ENCODE measurements around the gene COL6A1.
"Not testable (repeated sequence)": the region's sequence is repeated elsewhere in the genome, so short reads cannot be mapped to it uniquely, and the experiment has no call there.

COL6A1 gene

DNA sequence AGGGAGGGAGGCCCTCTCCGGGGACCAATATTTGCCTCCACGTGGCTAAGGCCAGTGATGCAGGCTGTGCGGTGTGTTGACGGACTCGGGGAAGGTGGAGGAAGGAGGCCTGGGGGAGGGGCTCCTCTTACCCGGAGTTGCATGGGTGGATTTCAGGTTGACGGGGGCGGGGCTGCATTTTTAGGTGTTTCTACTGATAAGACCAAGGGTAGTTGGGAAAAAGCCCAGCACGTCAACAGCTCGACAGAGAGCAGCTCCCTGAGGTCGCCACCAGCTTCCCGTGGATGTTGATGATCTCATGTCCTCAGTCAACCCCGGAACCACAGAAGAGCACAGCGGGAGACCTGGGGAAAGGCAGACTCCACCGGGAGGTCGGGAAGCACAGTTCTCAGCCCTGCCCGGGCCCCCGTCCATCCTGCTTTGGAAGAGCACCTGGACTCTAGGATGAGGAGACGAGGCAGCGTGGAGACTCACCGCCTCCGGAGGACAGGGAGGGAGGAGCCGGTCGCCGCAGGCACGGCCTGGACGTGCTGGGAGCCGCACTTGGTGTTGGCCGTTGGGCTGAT lies 32.9 kb upstream of the COL6A1 start:
- H3K4me3 ChIP-seq (IDR thresholded peaks at IDR 0.05; ENCODE audit: insufficient read depth, low read depth, low read length), result no peak overlapping the region
- no peak overlapping the region for H3K27ac ChIP-seq
- no peak overlapping the region for H2AFZ ChIP-seq (ENCODE audit: low read depth)
- H3K9ac ChIP-seq, result no peak overlapping the region
- H3K4me1 ChIP-seq (ENCODE audit: low read depth, poor library complexity, severe bottlenecking), result no peaks in the 10 kb centered on the region
- H3K36me3 ChIP-seq (ENCODE audit: insufficient read depth), result no peaks in the 10 kb centered on the region
- TF ChIP-seq, protein P1, sequence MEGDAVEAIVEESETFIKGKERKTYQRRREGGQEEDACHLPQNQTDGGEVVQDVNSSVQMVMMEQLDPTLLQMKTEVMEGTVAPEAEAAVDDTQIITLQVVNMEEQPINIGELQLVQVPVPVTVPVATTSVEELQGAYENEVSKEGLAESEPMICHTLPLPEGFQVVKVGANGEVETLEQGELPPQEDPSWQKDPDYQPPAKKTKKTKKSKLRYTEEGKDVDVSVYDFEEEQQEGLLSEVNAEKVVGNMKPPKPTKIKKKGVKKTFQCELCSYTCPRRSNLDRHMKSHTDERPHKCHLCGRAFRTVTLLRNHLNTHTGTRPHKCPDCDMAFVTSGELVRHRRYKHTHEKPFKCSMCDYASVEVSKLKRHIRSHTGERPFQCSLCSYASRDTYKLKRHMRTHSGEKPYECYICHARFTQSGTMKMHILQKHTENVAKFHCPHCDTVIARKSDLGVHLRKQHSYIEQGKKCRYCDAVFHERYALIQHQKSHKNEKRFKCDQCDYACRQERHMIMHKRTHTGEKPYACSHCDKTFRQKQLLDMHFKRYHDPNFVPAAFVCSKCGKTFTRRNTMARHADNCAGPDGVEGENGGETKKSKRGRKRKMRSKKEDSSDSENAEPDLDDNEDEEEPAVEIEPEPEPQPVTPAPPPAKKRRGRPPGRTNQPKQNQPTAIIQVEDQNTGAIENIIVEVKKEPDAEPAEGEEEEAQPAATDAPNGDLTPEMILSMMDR (conservative IDR thresholded peaks at IDR 0.05; ENCODE audit: low read depth, low read length), result no peak
- H3K4me2 ChIP-seq, result no peak overlapping the region
- no peaks in the 10 kb centered on the region for H4K20me1 ChIP-seq (ENCODE audit: insufficient read depth)
- peaks cover 76% of the 10 kb centered on the region for H3K27me3 ChIP-seq (ENCODE audit: insufficient read depth, low read depth)
- H3K79me2 ChIP-seq (ENCODE audit: insufficient read depth, low read depth), result no peaks in the 10 kb centered on the region

DNA sequence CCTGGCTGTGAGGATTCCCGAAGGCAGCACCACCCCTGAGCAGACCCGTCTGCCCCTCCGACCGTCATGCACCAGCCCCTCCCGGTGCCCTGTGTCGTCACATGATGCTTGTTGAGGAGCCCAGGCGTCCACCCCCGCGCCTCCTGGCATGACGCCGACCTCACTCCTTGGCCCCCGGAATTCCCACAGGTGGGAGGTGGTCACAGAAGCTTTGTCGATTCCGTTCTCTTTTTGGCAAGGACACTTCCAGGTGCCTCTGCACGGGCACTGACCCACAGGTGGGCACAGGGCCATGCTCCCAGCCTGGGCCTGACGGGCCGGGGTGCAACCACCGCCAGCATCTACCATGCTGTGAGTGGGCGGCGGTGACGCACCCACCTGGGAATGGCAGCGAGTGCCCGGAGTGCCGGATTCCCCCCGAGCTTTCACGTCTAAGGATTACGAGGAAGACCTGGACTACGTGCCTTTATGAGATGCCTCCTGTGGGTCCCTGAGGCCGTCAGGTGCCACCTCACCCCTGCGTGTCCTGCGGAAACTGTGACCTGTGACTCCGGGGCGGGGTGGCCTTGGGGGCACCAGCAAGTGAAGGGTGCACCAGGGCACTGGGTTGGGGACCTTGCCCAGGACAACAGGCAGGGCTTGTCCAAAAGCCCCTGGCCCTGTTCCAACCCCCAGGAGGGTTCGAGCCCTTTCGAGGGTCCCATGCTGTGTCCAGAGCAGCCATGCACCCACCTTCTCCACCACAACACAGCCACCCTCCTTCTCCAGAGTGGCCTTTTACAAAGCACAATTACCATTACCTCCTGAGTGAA lies 31.4 kb upstream of the COL6A1 start:
- Histone ChIP-seq H3K36me3 (ENCODE audit: insufficient read depth) (no peaks in the 10 kb centered on the region), H3K4me3 (IDR thresholded peaks at IDR 0.05; ENCODE audit: insufficient read depth, low read depth, low read length) (no peak overlapping the region), H3K9ac (no peak overlapping the region), H3K27me3 (ENCODE audit: insufficient read depth, low read depth) (peaks cover 91% of the 10 kb centered on the region), H3K4me1 (ENCODE audit: low read depth, poor library complexity, severe bottlenecking) (no peaks in the 10 kb centered on the region), H2AFZ (ENCODE audit: low read depth) (no peak overlapping the region), H3K79me2 (ENCODE audit: insufficient read depth, low read depth) (no peaks in the 10 kb centered on the region), H3K27ac (no peak overlapping the region), H4K20me1 (ENCODE audit: insufficient read depth) (no peaks in the 10 kb centered on the region), H3K4me2 (no peak overlapping the region)
- TF ChIP-seq, protein P1 (conservative IDR thresholded peaks at IDR 0.05; ENCODE audit: low read depth, low read length), result no peak

DNA sequence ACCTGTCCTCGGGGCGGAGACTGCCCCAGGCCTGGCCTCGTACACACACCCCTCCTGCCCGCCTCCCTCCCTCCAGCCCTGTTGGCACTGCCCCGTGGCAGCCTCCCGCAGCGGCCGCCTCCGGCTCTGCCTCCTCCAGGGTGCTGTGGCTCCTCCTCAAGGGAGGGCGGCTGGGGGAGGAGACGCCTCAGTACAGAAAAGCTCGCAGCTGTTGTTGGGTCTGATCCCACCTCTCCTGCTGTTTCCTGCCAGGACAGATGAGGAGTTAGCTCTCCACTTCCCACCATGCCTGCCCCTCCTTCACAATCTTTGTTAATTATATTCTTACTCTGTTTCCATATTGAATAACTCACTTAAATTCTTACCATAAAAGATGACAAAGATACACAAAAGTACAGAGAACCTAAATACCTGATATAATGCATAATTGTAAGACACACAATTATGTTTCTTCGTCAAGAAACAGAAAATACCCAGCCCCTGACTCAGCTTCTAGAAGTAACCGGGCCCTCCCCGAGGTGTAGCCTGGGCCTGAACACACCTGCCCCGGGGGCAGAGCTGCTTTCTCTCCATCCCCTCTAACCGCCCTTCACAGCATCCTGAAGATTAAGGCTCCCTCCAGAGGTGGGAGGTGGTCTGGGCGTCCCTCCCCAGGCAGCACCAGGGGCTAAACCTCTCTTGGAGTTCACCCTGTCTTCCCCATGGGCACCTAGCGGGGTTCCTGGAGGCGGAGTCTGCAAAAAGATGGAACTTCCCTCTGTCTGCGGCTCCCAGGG lies 30.6 kb upstream of the COL6A1 start:
- H3K36me3 ChIP-seq (ENCODE audit: insufficient read depth), result no peaks in the 10 kb centered on the region
- no peak overlapping the region for H3K27ac ChIP-seq
- no peaks in the 10 kb centered on the region for H3K4me1 ChIP-seq (ENCODE audit: low read depth, poor library complexity, severe bottlenecking)
- H3K9ac ChIP-seq, result no peak overlapping the region
- peaks cover 89% of the 10 kb centered on the region for H3K27me3 ChIP-seq (ENCODE audit: insufficient read depth, low read depth)
- no peaks in the 10 kb centered on the region for H4K20me1 ChIP-seq (ENCODE audit: insufficient read depth)
- no peaks in the 10 kb centered on the region for H3K79me2 ChIP-seq (ENCODE audit: insufficient read depth, low read depth)
- H3K4me3 ChIP-seq (IDR thresholded peaks at IDR 0.05; ENCODE audit: insufficient read depth, low read depth, low read length), result no peak overlapping the region
- H3K4me2 ChIP-seq, result no peak overlapping the region
- TF ChIP-seq, protein P1 (conservative IDR thresholded peaks at IDR 0.05; ENCODE audit: low read depth, low read length), result no peak
- H2AFZ ChIP-seq (ENCODE audit: low read depth), result no peak overlapping the region

DNA sequence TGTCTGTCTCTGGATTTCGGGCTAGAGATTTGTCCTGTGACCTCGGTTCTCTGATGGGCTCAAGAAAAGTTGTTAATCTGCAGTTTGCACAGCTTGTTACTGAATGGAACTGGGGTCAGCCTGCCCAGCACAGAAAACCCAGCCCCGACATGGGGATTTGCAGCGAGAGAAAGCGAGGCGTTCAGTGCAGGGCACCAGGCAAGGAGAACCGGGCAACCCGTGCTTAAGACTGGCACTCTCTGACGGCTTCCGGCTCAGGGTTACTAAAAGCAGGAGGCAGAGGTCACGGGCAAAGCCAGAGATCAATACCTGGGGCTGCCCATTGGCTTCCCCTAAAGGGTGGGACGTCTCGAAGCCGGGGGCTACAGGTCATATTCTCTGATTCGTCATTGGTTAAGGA lies 29.9 kb upstream of the COL6A1 start:
- no peaks in the 10 kb centered on the region for H4K20me1 ChIP-seq (ENCODE audit: insufficient read depth)
- no peak overlapping the region for H3K9ac ChIP-seq
- H3K4me1 ChIP-seq (ENCODE audit: low read depth, poor library complexity, severe bottlenecking), result no peaks in the 10 kb centered on the region
- H3K4me2 ChIP-seq, result no peak overlapping the region
- no peaks in the 10 kb centered on the region for H3K79me2 ChIP-seq (ENCODE audit: insufficient read depth, low read depth)
- TF ChIP-seq, protein P1 (conservative IDR thresholded peaks at IDR 0.05; ENCODE audit: low read depth, low read length), result no peak
- no peaks in the 10 kb centered on the region for H3K36me3 ChIP-seq (ENCODE audit: insufficient read depth)
- H3K27ac ChIP-seq, result no peak overlapping the region
- peaks cover 89% of the 10 kb centered on the region for H3K27me3 ChIP-seq (ENCODE audit: insufficient read depth, low read depth)
- H2AFZ ChIP-seq (ENCODE audit: low read depth), result no peak overlapping the region
- no peak overlapping the region for H3K4me3 ChIP-seq (IDR thresholded peaks at IDR 0.05; ENCODE audit: insufficient read depth, low read depth, low read length)

DNA sequence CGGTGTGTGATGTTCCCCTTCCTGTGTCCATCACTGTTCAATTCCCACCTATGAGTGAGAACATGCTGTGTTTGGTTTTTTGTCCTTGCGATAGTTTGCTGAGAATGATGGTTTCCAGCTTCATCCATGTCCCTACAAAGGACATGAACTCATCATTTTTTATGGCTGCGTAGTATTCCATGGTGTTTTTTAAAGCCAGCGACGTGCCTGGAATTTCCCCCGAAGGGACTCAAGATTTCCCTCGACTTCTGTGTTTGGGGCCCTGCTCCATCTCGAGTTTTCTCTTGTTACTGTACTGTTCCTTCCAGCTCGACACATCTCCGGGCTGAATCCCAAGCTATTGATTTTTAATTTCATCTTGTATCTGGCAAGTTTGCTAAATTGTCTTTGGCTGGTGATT lies 29.0 kb upstream of the COL6A1 start:
- not testable (repeated sequence) for H3K36me3 ChIP-seq (ENCODE audit: insufficient read depth); H2AFZ ChIP-seq (ENCODE audit: low read depth); H3K4me2 ChIP-seq; H3K4me3 ChIP-seq (IDR thresholded peaks at IDR 0.05; ENCODE audit: insufficient read depth, low read depth, low read length); H3K27ac ChIP-seq; H3K4me1 ChIP-seq (ENCODE audit: low read depth, poor library complexity, severe bottlenecking); H4K20me1 ChIP-seq (ENCODE audit: insufficient read depth); H3K79me2 ChIP-seq (ENCODE audit: insufficient read depth, low read depth); H3K9ac ChIP-seq
- peaks cover 89% of the 10 kb centered on the region for H3K27me3 ChIP-seq (ENCODE audit: insufficient read depth, low read depth)

All from KMS-11 (cell line).